ENCODE data around the gene MUCL3. TPM values are rescaled to one million over a fixed set of nuclear protein-coding genes. Genes with fewer than 3 reads are reported as not detected.
"Not testable (repeated sequence)": the region's sequence is repeated elsewhere in the genome, so short reads cannot be mapped to it uniquely, and the experiment has no call there.

Gene MUCL3
- polyA plus RNA-seq, 1 of the 3 experiments (the other 2 are of a cell fraction) = not detected

GRCh38 chr6:30908700-30909099, 32.1 kb upstream of the MUCL3 start:
- CTCF ChIA-PET = interaction anchor here (1.4 to 2.4 kb wide), 2 partner anchors 171 to 179 kb away, joined by 5 to 8 read pairs; no protein-coding TSS in a partner anchor
- peak overlapping the region; percentile 91 for H3K4me2 ChIP-seq
- DNase-seq = no peak
- no peaks in the 10 kb centered on the region for H3K27me3 ChIP-seq (ENCODE audit: insufficient read depth)
- H3K4me3 ChIP-seq (ENCODE audit: low read depth in 2 of 2, low read length in 1 of 2) = peak overlapping the region; percentile 87 to 98
- POLR2A ChIA-PET = interaction anchor here (1.4 kb wide), 1 partner anchor 13 kb away, joined by 3 read pairs; no protein-coding TSS in a partner anchor
- H4K20me1 ChIP-seq (ENCODE audit: insufficient read depth) = no peaks in the 10 kb centered on the region
- H3K9me3 ChIP-seq = no peaks in the 10 kb centered on the region
- H3F3A ChIP-seq (replicated peaks; ENCODE audit: insufficient read depth) = peaks cover 17% of the 10 kb centered on the region
- TF ChIP-seq, protein P1, sequence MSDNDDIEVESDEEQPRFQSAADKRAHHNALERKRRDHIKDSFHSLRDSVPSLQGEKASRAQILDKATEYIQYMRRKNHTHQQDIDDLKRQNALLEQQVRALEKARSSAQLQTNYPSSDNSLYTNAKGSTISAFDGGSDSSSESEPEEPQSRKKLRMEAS (IDR thresholded peaks at IDR 0.05; ENCODE audit: low read depth) = no peak
- no peak for TF ChIP-seq SIN3A (IDR thresholded peaks at IDR 0.05; ENCODE audit: borderline replicate concordance, low read depth, low read length)
- no peak for TF ChIP-seq EP300 (IDR thresholded peaks at IDR 0.05; ENCODE audit: borderline replicate concordance in 1 of 2, low read depth in 1 of 2, low read length in 1 of 2)
- TF ChIP-seq POLR2AphosphoS5 (IDR thresholded peaks at IDR 0.05; ENCODE audit: low read depth, low read length) = no peak
- no peak for TF ChIP-seq RFX5 (IDR thresholded peaks at IDR 0.05; ENCODE audit: low read length)
- no peak for TF ChIP-seq GABPA (IDR thresholded peaks at IDR 0.05; ENCODE audit: low read depth)
- no peak for TF ChIP-seq RCOR1 (IDR thresholded peaks at IDR 0.05; ENCODE audit: low read length)
- TF ChIP-seq JUND (IDR thresholded peaks at IDR 0.05) = no peak
- no peak for TF ChIP-seq CHD2 (IDR thresholded peaks at IDR 0.05; ENCODE audit: low read length, partially characterized antibody)
- TF ChIP-seq NRF1 (IDR thresholded peaks at IDR 0.05; ENCODE audit: low read depth, low read length) = no peak
- TF ChIP-seq TAF1 (IDR thresholded peaks at IDR 0.05; ENCODE audit: borderline replicate concordance, low read depth, low read length) = no peak
- TF ChIP-seq YY1 (IDR thresholded peaks at IDR 0.05; ENCODE audit: low read depth) = no peak
- TF ChIP-seq EZH2phosphoT487 (IDR thresholded peaks at IDR 0.05; ENCODE audit: borderline replicate concordance, low read depth) = no peak
- no peak for TF ChIP-seq TCF12 (IDR thresholded peaks at IDR 0.05)
- no peak for TF ChIP-seq RXRA (IDR thresholded peaks at IDR 0.05; ENCODE audit: borderline replicate concordance, low read depth)
- TF ChIP-seq MEF2A (IDR thresholded peaks at IDR 0.05; ENCODE audit: borderline replicate concordance, low read depth) = no peak
- TF ChIP-seq, protein P2, sequence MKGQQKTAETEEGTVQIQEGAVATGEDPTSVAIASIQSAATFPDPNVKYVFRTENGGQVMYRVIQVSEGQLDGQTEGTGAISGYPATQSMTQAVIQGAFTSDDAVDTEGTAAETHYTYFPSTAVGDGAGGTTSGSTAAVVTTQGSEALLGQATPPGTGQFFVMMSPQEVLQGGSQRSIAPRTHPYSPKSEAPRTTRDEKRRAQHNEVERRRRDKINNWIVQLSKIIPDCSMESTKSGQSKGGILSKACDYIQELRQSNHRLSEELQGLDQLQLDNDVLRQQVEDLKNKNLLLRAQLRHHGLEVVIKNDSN (IDR thresholded peaks at IDR 0.05; ENCODE audit: borderline replicate concordance, low read depth) = no peak
- TF ChIP-seq ZBTB33 (IDR thresholded peaks at IDR 0.05; ENCODE audit: borderline replicate concordance, low read depth) = no peak
- H3K36me3 ChIP-seq (replicated peaks in 1 of 2; ENCODE audit: control insufficient read depth in 1 of 2, insufficient read depth in 2 of 2, low read length in 1 of 2) = peaks cover 26 to 33% of the 10 kb centered on the region in 2 experiments
- peaks cover 6 to 11% of the 10 kb centered on the region in 2 experiments; a peak in 3 of 4 replicates for H3K4me1 ChIP-seq (ENCODE audit: control insufficient read depth in 1 of 2, insufficient read depth in 2 of 2, low read depth in 1 of 2, low read length in 1 of 2)
- peaks cover 17% of the 10 kb centered on the region for H3K79me2 ChIP-seq (ENCODE audit: insufficient read depth)
- H3K27ac ChIP-seq (ENCODE audit: low read depth in 2 of 2, low read length in 1 of 2) = no peak overlapping the region
- 0 out of 2 replicates have a peak overlapping the region, but pooled peaks have one; percentile 92 for H2AFZ ChIP-seq (ENCODE audit: low read depth)
- no peaks in the 10 kb centered on the region for H3K9me2 ChIP-seq
- peak overlapping the region; percentile 95 for H3K9ac ChIP-seq
- WGBS (ENCODE audit: low lambda C conversion rate) = 30% methylated on average over 2 of the region's 2 CpGs

DNA sequence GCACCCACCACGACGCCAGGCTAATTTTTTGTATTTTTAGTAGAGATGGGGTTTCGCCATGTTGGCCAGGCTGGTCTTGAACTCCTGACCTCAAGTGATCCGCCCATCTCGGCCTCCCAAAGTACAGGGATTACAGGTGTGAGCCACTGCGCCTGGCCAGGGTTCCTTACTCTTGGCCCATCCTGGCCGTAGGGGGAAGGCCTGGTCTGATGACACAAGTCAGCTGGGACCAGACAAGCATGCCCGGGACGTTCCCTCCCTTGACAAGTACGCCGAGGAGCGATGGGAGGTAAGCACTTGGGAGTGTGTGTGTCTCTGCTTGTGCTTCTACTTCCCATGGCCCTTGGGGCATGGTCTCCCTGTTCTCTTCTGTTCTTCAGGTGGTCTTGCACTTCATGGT, 30.3 kb upstream of the MUCL3 start:
- H3K9ac ChIP-seq; H4K20me1 ChIP-seq (ENCODE audit: insufficient read depth); DNase-seq; POLR2A ChIA-PET; H3K27me3 ChIP-seq (ENCODE audit: insufficient read depth); H3K9me3 ChIP-seq; H3K4me2 ChIP-seq; H3K27ac ChIP-seq (ENCODE audit: low read depth in 2 of 2, low read length in 1 of 2); H3K9me2 ChIP-seq; H3K4me3 ChIP-seq (ENCODE audit: low read depth in 2 of 2, low read length in 1 of 2); H2AFZ ChIP-seq (ENCODE audit: low read depth): not testable (repeated sequence)
- H3K36me3 ChIP-seq (replicated peaks in 1 of 2; ENCODE audit: control insufficient read depth in 1 of 2, insufficient read depth in 2 of 2, low read length in 1 of 2) = peaks cover 26 to 33% of the 10 kb centered on the region in 2 experiments
- H3K4me1 ChIP-seq (ENCODE audit: control insufficient read depth in 1 of 2, insufficient read depth in 2 of 2, low read depth in 1 of 2, low read length in 1 of 2) = peaks cover 12 to 23% of the 10 kb centered on the region in 2 experiments
- H3F3A ChIP-seq (replicated peaks; ENCODE audit: insufficient read depth) = peaks cover 17% of the 10 kb centered on the region
- H3K79me2 ChIP-seq (ENCODE audit: insufficient read depth) = peaks cover 17% of the 10 kb centered on the region
- 96% methylated on average over 6 of the region's 12 CpGs for WGBS (ENCODE audit: low lambda C conversion rate)
- CTCF ChIA-PET = interaction anchor here (2.4 kb wide), 1 partner anchor 177 kb away, joined by 8 read pairs; no protein-coding TSS in a partner anchor
